ENCODE data around the gene LRRC3. TPM values are rescaled to one million over a fixed set of nuclear protein-coding genes. Genes with fewer than 3 reads are reported as not detected.

The LRRC3 gene
- total RNA-seq, 2 experiments from 2014 or later, result 0.55 to 0.61 TPM

DNA sequence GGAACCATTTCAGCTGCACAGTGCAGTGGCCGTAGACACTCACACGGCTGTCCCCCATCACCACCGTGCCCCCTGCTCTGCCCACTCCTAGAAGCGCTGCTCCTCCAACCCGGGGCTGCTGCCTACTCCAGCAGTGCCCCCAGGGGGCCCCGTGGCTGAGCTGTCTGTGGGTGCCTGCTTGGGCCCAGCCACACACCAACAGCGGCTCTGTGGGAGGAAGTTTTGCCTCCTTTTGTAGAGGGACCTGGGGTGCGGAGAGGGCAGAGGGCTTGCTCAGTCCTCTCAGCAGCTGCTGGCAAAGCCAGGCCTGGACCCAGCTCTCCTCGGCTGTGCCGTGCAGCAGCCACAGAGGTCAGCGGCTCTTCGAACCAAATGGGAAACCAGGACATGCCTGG is 11.4 kb upstream of the LRRC3 start:
- H3K9me3 ChIP-seq (ENCODE audit: control insufficient read depth in 1 of 2, insufficient read depth in 1 of 2, low read length in 2 of 2), result peaks cover 0 to 13% of the 10 kb centered on the region in 2 experiments
- no peak for DNase-seq
- Mint-ChIP-seq H3K4me3 (no peak overlapping the region), H3K4me1 (ENCODE audit: low read depth) (no peaks in the 10 kb centered on the region), H3K9me3 (no peaks in the 10 kb centered on the region), H3K27ac (no peak overlapping the region), H3K36me3 (ENCODE audit: low read depth) (no peaks in the 10 kb centered on the region), H3K27me3 (peaks cover 4% of the 10 kb centered on the region)
- ChIA-PET POLR2A (no interaction called here), CTCF (no interaction called here)
- ATAC-seq (ENCODE audit: poor library complexity), result no peak
- H3K36me3 ChIP-seq (ENCODE audit: insufficient read depth, low read length), result no peaks in the 10 kb centered on the region
- H3K4me1 ChIP-seq (ENCODE audit: insufficient read depth, low read length), result no peaks in the 10 kb centered on the region
- peaks cover 0 to 2% of the 10 kb centered on the region in 2 experiments for H3K27me3 ChIP-seq (ENCODE audit: control insufficient read depth in 1 of 2, insufficient read depth in 2 of 2, low read length in 2 of 2)
- H3K27ac ChIP-seq (ENCODE audit: low read depth in 1 of 2, low read length in 2 of 2), result no peak overlapping the region
- TF ChIP-seq, protein P1, sequence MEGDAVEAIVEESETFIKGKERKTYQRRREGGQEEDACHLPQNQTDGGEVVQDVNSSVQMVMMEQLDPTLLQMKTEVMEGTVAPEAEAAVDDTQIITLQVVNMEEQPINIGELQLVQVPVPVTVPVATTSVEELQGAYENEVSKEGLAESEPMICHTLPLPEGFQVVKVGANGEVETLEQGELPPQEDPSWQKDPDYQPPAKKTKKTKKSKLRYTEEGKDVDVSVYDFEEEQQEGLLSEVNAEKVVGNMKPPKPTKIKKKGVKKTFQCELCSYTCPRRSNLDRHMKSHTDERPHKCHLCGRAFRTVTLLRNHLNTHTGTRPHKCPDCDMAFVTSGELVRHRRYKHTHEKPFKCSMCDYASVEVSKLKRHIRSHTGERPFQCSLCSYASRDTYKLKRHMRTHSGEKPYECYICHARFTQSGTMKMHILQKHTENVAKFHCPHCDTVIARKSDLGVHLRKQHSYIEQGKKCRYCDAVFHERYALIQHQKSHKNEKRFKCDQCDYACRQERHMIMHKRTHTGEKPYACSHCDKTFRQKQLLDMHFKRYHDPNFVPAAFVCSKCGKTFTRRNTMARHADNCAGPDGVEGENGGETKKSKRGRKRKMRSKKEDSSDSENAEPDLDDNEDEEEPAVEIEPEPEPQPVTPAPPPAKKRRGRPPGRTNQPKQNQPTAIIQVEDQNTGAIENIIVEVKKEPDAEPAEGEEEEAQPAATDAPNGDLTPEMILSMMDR (IDR thresholded peaks at IDR 0.05), result no peak
- H3K4me3 ChIP-seq (ENCODE audit: low read length), result no peak overlapping the region
- intact Hi-C loops (cut with DNase I, micrococcal nuclease), result no loop called here

DNA sequence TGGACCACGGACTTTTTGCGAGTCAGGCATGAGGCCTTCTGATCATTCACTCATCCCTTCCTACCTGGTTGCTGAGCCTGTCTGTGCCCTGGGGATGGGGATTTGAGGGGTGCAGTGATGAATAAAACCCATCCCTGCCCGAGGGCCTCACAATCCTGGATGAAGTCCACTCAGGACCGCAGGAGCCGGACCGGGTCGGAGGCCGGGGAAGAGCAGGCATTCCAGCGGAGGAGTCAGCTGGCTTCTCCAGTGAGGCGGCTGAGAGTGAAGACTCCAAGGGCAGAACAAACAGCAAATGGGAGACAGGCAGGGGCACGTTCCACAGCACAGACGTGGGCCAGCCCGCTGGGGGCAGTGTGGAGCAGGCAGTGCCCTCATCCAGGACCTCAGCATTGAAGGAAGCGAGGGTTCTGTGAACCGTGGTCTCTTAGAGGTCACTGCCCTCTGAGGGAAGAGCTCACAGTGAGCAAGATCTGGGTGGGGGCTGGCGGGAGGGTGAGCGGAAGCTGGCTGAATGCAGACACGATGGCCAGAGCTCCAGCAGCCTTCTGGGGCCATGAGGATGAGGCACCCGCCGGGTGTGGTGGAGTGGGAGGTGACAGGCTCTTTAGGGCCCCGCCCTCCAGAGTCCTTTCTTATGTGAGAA is 10.9 kb upstream of the LRRC3 start:
- Mint-ChIP-seq H3K9me3 (no peaks in the 10 kb centered on the region), H3K27me3 (peaks cover 4% of the 10 kb centered on the region), H3K36me3 (ENCODE audit: low read depth) (no peaks in the 10 kb centered on the region), H3K4me3 (no peak overlapping the region), H3K27ac (no peak overlapping the region), H3K4me1 (ENCODE audit: low read depth) (no peaks in the 10 kb centered on the region)
- ChIA-PET CTCF (no interaction called here), POLR2A (no interaction called here)
- intact Hi-C loops (cut with DNase I, micrococcal nuclease), result no loop called here
- Histone ChIP-seq H3K9me3 (ENCODE audit: control insufficient read depth in 1 of 2, insufficient read depth in 1 of 2, low read length in 2 of 2) (peaks cover 0 to 13% of the 10 kb centered on the region in 2 experiments), H3K4me1 (ENCODE audit: insufficient read depth, low read length) (no peaks in the 10 kb centered on the region), H3K36me3 (ENCODE audit: insufficient read depth, low read length) (no peaks in the 10 kb centered on the region), H3K4me3 (ENCODE audit: low read length) (no peak overlapping the region), H3K27ac (ENCODE audit: low read depth in 1 of 2, low read length in 2 of 2) (no peak overlapping the region), H3K27me3 (ENCODE audit: control insufficient read depth in 1 of 2, insufficient read depth in 2 of 2, low read length in 2 of 2) (peaks cover 0 to 3% of the 10 kb centered on the region in 2 experiments)
- TF ChIP-seq, protein P1 (IDR thresholded peaks at IDR 0.05), result no peak
- ATAC-seq (ENCODE audit: poor library complexity) (no peak), DNase-seq (no peak)

DNA sequence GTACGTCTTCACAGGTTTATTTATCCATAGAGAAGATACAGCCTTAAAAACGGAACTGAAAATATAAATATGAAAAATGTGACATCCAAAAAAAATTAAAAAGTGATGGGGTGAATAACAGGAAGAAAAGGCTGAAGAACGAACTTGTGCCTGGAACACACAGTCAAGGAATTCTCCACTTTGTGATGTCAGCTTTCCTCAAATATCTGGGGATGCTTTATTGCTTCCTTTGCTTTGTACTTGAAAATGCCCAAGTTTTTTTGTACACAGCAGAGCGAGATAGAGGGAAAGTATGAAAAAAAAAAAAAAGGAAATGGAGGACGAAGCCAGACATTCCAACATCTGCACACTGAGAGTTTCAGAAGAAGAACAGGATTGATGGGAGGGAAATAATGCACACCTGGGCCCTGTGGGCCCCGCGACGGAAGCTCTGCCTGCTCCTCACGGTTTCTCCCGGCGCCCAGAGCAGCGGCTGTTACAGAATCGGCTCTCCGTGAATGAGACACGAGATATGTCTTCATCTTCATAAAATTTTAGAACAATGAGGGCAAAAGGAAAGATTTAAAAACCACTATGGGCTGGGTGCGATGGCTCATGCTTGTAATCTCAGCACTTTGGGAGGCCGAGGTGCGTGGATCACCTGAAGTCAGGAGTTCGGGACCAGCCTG is 10.0 kb upstream of the LRRC3 start:
- TF ChIP-seq, protein P1 (IDR thresholded peaks at IDR 0.05), result no peak
- H3K27ac ChIP-seq (ENCODE audit: low read depth in 1 of 2, low read length in 2 of 2), result no peak overlapping the region
- H3K4me3 ChIP-seq (ENCODE audit: low read length), result no peak overlapping the region
- H3K27ac Mint-ChIP-seq, result no peak overlapping the region
- H3K9me3 Mint-ChIP-seq, result no peaks in the 10 kb centered on the region
- peak in 1 of 14 experiments; percentile 17 for DNase-seq
- ChIA-PET POLR2A (no interaction called here), CTCF (no interaction called here)
- H3K4me1 Mint-ChIP-seq (ENCODE audit: low read depth), result no peaks in the 10 kb centered on the region
- ATAC-seq (ENCODE audit: poor library complexity), result no peak
- H3K36me3 Mint-ChIP-seq (ENCODE audit: low read depth), result no peaks in the 10 kb centered on the region
- H3K36me3 ChIP-seq (ENCODE audit: insufficient read depth, low read length), result no peaks in the 10 kb centered on the region
- H3K4me1 ChIP-seq (ENCODE audit: insufficient read depth, low read length), result no peaks in the 10 kb centered on the region
- peaks cover 0 to 7% of the 10 kb centered on the region in 2 experiments for H3K27me3 ChIP-seq (ENCODE audit: control insufficient read depth in 1 of 2, insufficient read depth in 2 of 2, low read length in 2 of 2)
- intact Hi-C loops (cut with DNase I, micrococcal nuclease), result no loop called here
- peaks cover 4% of the 10 kb centered on the region for H3K27me3 Mint-ChIP-seq
- H3K9me3 ChIP-seq (ENCODE audit: control insufficient read depth in 1 of 2, insufficient read depth in 1 of 2, low read length in 2 of 2), result peaks cover 0 to 13% of the 10 kb centered on the region in 2 experiments
- H3K4me3 Mint-ChIP-seq, result no peak overlapping the region
